ENCODE results near the gene ERICH4. TPM values are rescaled to one million over a fixed set of nuclear protein-coding genes. Genes with fewer than 3 reads are reported as not detected.

The ERICH4 gene
- total RNA-seq, 4 donors from 2014 or later: 17.3 to 49.0 (median 22.3) TPM

- Histone ChIP-seq H3K27ac (no peak overlapping the region), H3K36me3 (peaks cover 0 to 52% (median 0%) of the 10 kb centered on the region in 3 donors), H3K4me1 (peaks cover 0 to 42% (median 3%) of the 10 kb centered on the region in 4 donors), H3K4me3 (no peak overlapping the region), H3K27me3 (no peaks in the 10 kb centered on the region), H3K9me3 (no peaks in the 10 kb centered on the region)
- no peak for DNase-seq
- no peak for TF ChIP-seq CTCF (IDR thresholded peaks at IDR 0.05)
- no peak for TF ChIP-seq POLR2A (IDR thresholded peaks at IDR 0.05)
Observed at GRCh38 chr19:41411100-41411967, 31.6 kb upstream of the ERICH4 start.

- H3K27ac ChIP-seq: no peak overlapping the region
- no peak overlapping the region for H3K4me3 ChIP-seq
- DNase-seq: no peak
- no peaks in the 10 kb centered on the region for H3K9me3 ChIP-seq
- no peaks in the 10 kb centered on the region for H3K27me3 ChIP-seq
- peaks cover 0 to 42% (median 3%) of the 10 kb centered on the region in 4 donors for H3K4me1 ChIP-seq
- H3K36me3 ChIP-seq: peaks cover 0 to 58% (median 0%) of the 10 kb centered on the region in 3 donors
- TF ChIP-seq POLR2A (IDR thresholded peaks at IDR 0.05): no peak
- no peak for TF ChIP-seq CTCF (IDR thresholded peaks at IDR 0.05)
Observed at GRCh38 chr19:41411968-41412265, 31.0 kb upstream of the ERICH4 start.

- no peak overlapping the region for H3K4me3 ChIP-seq
- no peak for TF ChIP-seq CTCF (IDR thresholded peaks at IDR 0.05)
- TF ChIP-seq POLR2A (IDR thresholded peaks at IDR 0.05): no peak
- no peak overlapping the region for H3K27ac ChIP-seq
- no peaks in the 10 kb centered on the region for H3K9me3 ChIP-seq
- peaks cover 0 to 65% (median 0%) of the 10 kb centered on the region in 3 donors for H3K36me3 ChIP-seq
- peaks cover 0 to 41% (median 3%) of the 10 kb centered on the region in 4 donors for H3K4me1 ChIP-seq
- no peaks in the 10 kb centered on the region for H3K27me3 ChIP-seq
- DNase-seq: no peak
Observed at GRCh38 chr19:41412953-41413352, 30.0 kb upstream of the ERICH4 start.

- no peak for DNase-seq
- Histone ChIP-seq H3K9me3 (no peaks in the 10 kb centered on the region), H3K36me3 (peaks cover 0 to 72% (median 0%) of the 10 kb centered on the region in 3 donors), H3K4me1 (peaks cover 0 to 31% (median 3%) of the 10 kb centered on the region in 4 donors), H3K4me3 (no peak overlapping the region), H3K27ac (no peak overlapping the region), H3K27me3 (no peaks in the 10 kb centered on the region)
- TF ChIP-seq POLR2A (IDR thresholded peaks at IDR 0.05) (no peak), CTCF (IDR thresholded peaks at IDR 0.05) (no peak)
Observed at GRCh38 chr19:41413947-41414346, 29.0 kb upstream of the ERICH4 start.

GRCh38 chr19:41414461-41414860, 28.5 kb upstream of the ERICH4 start:
- Histone ChIP-seq H3K9me3 (no peaks in the 10 kb centered on the region), H3K27me3 (no peaks in the 10 kb centered on the region), H3K36me3 (peaks cover 0 to 77% (median 0%) of the 10 kb centered on the region in 3 donors), H3K4me3 (no peak overlapping the region), H3K4me1 (peaks cover 0 to 26% (median 3%) of the 10 kb centered on the region in 4 donors), H3K27ac (no peak overlapping the region)
- no peak for DNase-seq
- no peak for TF ChIP-seq CTCF (IDR thresholded peaks at IDR 0.05)
- no peak for TF ChIP-seq POLR2A (IDR thresholded peaks at IDR 0.05)
